Stimulated activated naive B cell treated with anti-CD40 and anti-IgM and Interleukin-4, amounts not matched to agents 10 μg/mL and 1 μg/mL and 100 μg/mL, for 72 hours (primary cell): ENCODE results near the gene ZMYND12.

Experiments used
- ATAC-seq, 2 donors: fragments of 150-1000 bp; cut with Tn5 transposase; replicated peaks; 2 replicates each; pipeline ENCODE4 v1.10.0; 2021; ENCODE audit warnings: moderate library complexity in 1 of 2
- DNase-seq: peaks from one replicate; pipeline ENCODE4 v3.0.0; 2021
- H3K27ac Mint-ChIP-seq: one replicate; pipeline ENCODE4 v1.8.0; 2022; ENCODE audit warnings: mild to moderate bottlenecking, mixed read lengths
- H3K27me3 Mint-ChIP-seq, 2 donors: one replicate each; pipeline ENCODE4 v1.8.0; 2022; ENCODE audit warnings: mixed read lengths in 2 of 2
- H3K36me3 Mint-ChIP-seq, 2 donors: one replicate each; pipeline ENCODE4 v1.8.0; 2022; ENCODE audit warnings: mixed read lengths in 2 of 2, mild to moderate bottlenecking in 1 of 2
- H3K4me1 Mint-ChIP-seq, 2 donors: one replicate each; pipeline ENCODE4 v1.8.0; 2022; ENCODE audit warnings: mixed read lengths in 2 of 2, mild to moderate bottlenecking in 1 of 2
- H3K4me3 Mint-ChIP-seq, 2 donors: one replicate each; pipeline ENCODE4 v1.8.0; 2022; ENCODE audit warnings: mild to moderate bottlenecking in 2 of 2, mixed read lengths in 2 of 2, moderate library complexity in 1 of 2
- H3K9me3 Mint-ChIP-seq, 2 donors: one replicate each; pipeline ENCODE4 v1.8.0; 2022; ENCODE audit warnings: mixed read lengths in 2 of 2, mild to moderate bottlenecking in 1 of 2

ZMYND12 gene

DNA sequence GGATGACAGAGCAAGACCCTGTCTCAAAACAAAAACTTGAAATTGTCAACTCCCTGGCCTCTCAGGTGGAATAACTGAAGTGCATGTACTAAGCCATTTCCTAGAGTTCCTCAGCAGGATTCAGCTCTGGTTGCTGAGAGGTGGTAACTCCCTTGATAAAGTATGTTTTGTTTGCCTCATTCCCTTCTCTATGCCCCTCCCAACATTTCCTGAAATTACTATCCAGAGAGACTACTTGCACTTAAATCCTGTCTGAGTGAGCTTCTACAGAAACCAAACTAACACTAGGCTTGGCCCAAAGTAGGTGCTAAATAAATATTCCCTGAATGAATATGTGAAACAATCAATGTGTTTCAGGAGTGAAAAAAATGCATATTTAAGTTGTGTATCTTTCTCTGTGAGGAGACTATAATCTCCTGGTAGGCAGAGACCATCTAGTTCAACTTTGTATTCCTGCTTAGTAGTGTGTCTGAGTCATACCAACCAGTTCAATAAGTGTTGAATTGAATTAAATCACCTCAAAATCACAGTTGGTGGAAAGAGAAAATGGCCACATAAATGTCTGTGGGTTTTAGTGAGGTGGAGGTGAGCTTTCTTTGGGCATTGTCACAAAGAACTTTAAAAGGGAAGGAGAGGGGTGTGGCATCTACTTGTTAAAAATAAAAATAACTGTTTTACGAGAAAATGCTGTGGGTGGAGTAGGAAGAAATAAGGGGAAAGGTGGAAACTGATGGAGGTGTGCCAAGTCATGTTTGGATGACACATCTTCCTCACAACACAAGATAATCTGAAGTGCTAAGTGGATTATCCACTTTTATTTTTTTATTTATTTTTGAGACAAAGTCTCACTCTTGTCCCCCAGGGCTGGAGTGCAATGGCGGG, 62.6 kb downstream of the ZMYND12 start:
- H3K36me3 Mint-ChIP-seq, result no peaks in the 10 kb centered on the region
- DNase-seq, result no peak
- no peaks in the 10 kb centered on the region for H3K4me1 Mint-ChIP-seq
- no peak overlapping the region for H3K27ac Mint-ChIP-seq
- no peaks in the 10 kb centered on the region for H3K27me3 Mint-ChIP-seq
- ATAC-seq, result no peak
- H3K4me3 Mint-ChIP-seq, result no peak overlapping the region
- no peaks in the 10 kb centered on the region for H3K9me3 Mint-ChIP-seq

DNA sequence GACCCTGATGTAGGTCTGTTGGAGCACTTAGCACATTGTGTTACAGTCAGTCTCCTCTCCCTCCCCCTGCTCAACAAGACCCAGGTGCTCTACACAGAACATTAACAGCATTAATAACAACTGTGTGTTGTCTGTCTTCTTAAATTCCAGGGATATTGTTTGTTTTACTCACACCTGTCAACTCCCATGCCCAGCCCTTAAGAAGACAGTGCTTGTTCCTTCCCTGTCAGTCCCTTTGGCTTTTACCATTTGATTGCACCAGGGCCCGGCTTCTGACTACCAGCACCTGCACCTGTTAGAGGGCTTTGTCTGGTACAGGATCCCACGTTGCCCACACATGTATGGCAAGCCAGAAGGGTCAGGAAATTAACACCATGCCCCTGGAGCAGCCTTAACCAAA, 63.6 kb downstream of the ZMYND12 start:
- H3K4me1 Mint-ChIP-seq, result no peaks in the 10 kb centered on the region
- DNase-seq (no peak), ATAC-seq (no peak)
- no peak overlapping the region for H3K27ac Mint-ChIP-seq
- H3K9me3 Mint-ChIP-seq, result no peaks in the 10 kb centered on the region
- no peak overlapping the region for H3K4me3 Mint-ChIP-seq
- H3K36me3 Mint-ChIP-seq, result no peaks in the 10 kb centered on the region
- H3K27me3 Mint-ChIP-seq, result peaks cover 5% of the 10 kb centered on the region in 2 donors

- no peak for DNase-seq
- no peaks in the 10 kb centered on the region for H3K4me1 Mint-ChIP-seq
These were observed 69.8 kb downstream of the ZMYND12 start for GRCh38 chr1:42386051-42386450.

DNA sequence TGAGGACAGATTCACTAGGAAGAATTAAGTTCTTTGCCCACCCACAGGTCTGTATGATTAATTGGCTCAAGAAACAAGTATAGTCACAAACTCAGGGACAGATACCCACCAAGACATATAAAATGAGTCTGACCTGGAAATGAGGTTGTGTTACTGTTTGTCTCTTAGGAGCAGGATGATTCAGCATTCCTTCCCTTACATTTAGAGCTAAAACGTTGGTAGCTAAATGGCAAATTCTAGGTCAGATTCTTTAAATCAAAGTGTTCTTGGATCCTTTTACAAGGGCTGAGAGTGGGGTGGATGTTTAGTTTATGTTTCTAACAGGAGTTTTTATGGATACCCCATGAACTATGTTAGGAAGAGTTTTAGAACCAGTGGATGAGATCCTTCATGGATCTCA, 70.5 kb downstream of the ZMYND12 start:
- H3K27me3 Mint-ChIP-seq, result peaks cover 13 to 22% of the 10 kb centered on the region in 2 donors
- H3K4me3 Mint-ChIP-seq, result no peak overlapping the region
- H3K4me1 Mint-ChIP-seq, result peaks cover 0 to under 1% of the 10 kb centered on the region in 2 donors
- DNase-seq, result no peak
- no peaks in the 10 kb centered on the region for H3K36me3 Mint-ChIP-seq
- no peak overlapping the region for H3K27ac Mint-ChIP-seq
- no peaks in the 10 kb centered on the region for H3K9me3 Mint-ChIP-seq
- no peak for ATAC-seq

More at GRCh38 chr1:42386051-42386450, 69.8 kb downstream of the ZMYND12 start:
- H3K27ac Mint-ChIP-seq, result no peak overlapping the region
- H3K27me3 Mint-ChIP-seq, result peaks cover 13 to 22% of the 10 kb centered on the region in 2 donors
- H3K4me3 Mint-ChIP-seq, result no peak overlapping the region
- no peaks in the 10 kb centered on the region for H3K36me3 Mint-ChIP-seq
- ATAC-seq, result no peak
- H3K9me3 Mint-ChIP-seq, result no peaks in the 10 kb centered on the region

DNA sequence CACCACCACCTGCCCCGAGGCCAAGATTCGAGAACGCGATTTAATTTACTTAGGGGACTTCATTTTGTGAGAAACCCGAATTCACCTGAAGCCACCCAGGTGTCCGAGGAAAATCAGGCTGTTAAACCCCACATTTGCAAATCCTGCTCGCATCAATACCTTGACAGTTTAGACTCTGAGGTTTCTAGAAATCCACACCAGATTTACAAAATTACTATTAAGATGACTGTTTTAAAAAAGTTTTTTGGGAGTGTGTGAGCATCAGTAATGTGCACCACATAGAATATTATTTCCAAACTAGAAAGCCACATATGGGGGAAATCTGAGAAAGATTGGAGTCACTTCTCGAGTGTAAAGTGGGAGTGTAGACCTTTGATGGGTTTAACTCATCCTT, 74.5 kb downstream of the ZMYND12 start:
- DNase-seq (no peak), ATAC-seq (no peak)
- Mint-ChIP-seq H3K36me3 (no peaks in the 10 kb centered on the region), H3K9me3 (no peaks in the 10 kb centered on the region), H3K27me3 (peaks cover 20 to 47% of the 10 kb centered on the region in 2 donors), H3K4me3 (peak overlapping the region; percentile 78 to 80), H3K4me1 (peaks cover 4 to 8% of the 10 kb centered on the region in 2 donors), H3K27ac (no peak overlapping the region)

- peak within 1 kb of the TSS; percentile 78 to 80 for H3K4me3 Mint-ChIP-seq
- H3K4me1 Mint-ChIP-seq, result peaks cover 4 to 8% of the 10 kb centered on the region in 2 donors
- H3K27me3 Mint-ChIP-seq, result peaks cover 20 to 47% of the 10 kb centered on the region in 2 donors
- no peaks in the 10 kb centered on the region for H3K36me3 Mint-ChIP-seq
- peak; percentile 90 to 92 for ATAC-seq
- DNase-seq, result peak; percentile 24
- H3K9me3 Mint-ChIP-seq, result no peaks in the 10 kb centered on the region
- H3K27ac Mint-ChIP-seq, result peak within 1 kb of the TSS; percentile 66
These were observed 75.1 kb downstream of the ZMYND12 start, which contains the start of gene RIMKLA for GRCh38 chr1:42380586-42381279. Gene RIMKLA, plus strand, starts transcription at chr1:42380792. Its CDS starts 143 bp downstream, at chr1:42380935.
